HG03460 (cell line): ENCODE results near the gene KCND3.

ENCODE experiments used
- ATAC-seq: cut with Tn5 transposase; IDR thresholded peaks from one replicate; pipeline ENCODE4 v1.9.1; 2021; ENCODE audit not compliant: unreplicated experiment

KCND3 gene

DNA sequence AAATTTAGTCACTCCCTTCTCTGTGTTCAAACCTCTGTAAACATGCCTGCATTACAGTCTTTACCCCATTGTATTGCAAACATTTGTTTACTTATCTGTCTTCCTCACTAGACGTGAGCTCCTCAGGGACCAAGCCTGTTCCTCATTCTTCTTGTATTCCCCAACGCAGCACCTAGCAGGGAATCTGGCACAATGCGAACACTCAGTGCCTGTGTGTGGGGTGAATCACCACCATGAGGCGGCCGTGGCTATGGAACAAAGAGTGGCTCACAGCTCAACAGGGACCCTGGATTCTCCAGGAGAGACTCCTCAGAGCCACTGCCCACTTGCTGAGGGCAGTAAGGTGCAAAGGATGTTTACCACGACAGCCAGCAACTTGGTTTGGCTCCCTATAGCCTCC is 137.9 kb downstream of the KCND3 start:
- ATAC-seq, result no peak

DNA sequence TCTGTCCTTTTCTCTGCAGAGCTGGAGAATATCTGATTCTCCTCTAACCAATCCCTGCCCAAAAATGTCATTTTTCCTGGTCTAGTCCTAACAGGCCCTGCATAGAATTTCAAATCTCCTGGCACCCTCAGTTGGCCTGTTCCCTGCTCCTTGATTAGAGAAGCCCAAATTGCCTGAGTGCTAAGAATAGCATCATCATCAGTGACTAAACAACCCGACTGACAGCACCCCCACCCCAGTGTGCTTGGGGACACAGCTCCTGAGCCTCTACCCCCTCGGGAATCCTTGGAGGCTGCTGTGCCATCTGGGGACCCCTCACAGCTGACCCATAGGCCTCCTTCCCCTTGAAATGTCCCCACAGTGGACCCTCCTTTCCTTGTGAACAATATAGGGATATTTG is 139.4 kb downstream of the KCND3 start:
- no peak for ATAC-seq

DNA sequence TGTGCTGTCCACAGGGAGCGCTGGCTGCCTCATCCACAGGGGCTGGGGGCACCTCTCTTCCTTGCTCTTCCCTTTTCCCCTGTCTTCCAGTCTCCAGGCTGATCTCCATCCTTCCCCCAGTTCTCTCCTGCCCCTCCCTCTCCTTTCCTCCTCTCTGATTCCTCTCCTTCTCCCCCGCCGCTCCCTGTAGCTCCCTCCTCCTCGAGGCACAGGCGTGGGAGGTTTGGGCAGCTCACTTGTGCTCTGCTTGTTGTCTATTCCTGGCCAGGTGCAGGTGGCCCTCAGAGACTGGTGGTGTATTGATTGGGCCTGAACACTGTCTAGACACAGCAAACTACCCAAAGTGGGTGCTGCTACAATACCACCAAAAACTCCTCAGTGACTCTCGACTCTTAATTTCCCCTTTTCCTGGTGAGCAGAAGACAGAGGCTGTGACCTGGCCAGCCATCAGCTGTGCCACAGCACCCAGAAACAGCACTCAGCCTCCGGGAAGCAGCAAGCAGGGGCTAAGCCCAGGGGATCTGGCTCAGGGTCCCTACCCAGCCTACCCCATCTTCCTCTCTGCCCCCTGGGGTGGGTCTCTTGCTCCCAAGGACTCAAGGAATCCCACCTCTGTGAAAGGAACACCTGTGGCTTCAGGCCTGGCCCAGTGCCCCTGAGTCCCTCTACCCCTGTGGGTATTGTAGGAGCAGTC is 140.5 kb downstream of the KCND3 start:
- no peak for ATAC-seq

DNA sequence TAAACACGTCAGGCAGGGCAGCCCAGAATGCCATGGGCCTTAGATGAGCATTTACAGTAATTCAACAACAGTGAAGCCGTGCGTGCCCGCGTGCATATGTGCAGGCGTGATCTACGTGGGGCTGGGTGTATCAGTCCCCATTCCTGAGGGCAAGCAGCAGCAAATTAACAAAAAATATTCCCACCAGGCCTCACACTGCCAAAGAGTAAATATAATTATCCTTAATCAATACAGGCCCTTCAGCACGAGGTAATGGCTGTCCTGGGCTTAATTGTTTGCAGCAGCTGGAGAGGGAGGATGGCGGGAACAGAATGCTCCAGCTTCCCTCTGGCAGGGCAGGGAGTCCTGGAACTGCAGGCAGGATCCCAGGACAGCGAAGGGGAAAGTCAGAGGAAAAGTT is 142.0 kb downstream of the KCND3 start:
- no peak for ATAC-seq

DNA sequence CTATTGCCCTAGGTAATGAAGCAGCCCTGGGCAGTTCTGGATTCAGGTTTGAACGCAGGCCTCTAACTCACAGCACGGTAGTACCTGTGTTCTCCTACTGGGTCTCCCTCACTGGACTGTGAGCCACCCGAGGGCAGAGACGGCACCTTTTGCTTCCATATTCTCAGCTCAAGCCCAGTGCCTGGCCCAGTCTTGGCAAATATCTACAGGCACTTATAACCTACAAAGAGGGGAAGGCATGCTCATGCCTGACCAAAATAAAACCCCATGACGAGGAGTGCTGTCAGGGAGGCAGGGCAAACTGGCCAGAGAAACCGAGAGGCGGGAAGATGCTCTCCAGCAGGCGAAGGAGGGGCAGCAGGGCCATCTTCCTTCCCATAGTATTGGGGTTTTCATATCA is 142.6 kb downstream of the KCND3 start:
- no peak for ATAC-seq

DNA sequence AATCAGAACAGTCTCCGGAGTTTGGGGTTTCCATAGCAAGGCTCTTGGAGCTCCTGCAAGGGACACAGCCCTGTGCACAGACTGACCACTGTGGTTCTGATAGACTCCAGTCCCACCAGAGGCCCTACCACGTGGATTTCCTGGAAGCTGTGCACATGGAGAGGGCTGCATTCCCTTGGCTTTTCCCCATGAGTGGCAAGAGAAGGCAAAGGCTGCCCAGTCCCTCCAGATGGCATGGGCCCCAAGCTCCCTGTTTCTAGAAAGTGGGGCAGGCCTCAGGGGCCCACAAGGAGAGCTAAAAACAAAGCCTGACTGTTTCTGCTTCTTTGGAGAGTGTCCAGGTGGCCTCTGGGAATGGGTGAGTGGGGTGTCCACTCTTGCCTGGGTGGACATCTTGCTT is 146.3 kb downstream of the KCND3 start:
- ATAC-seq, result no peak

DNA sequence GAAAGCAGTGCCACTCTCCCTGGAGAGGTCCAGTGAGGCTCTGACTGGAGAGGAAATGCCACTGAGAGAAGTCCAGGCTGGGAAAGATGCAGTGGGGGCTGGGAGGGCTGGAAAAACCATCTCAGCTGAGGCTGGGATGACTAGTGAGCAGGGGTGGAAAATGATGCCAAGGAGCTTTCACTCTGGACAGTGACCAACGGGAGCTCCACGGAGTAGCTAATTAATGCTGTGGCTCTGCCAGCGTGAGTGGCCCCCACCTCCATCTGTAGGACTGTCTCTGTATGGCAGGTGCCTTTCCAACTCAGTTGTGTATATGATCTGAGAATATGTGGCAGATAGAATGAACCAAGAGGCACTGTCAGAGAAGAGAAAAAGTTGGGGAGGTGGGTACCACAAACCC is 147.1 kb downstream of the KCND3 start:
- ATAC-seq, result no peak

DNA sequence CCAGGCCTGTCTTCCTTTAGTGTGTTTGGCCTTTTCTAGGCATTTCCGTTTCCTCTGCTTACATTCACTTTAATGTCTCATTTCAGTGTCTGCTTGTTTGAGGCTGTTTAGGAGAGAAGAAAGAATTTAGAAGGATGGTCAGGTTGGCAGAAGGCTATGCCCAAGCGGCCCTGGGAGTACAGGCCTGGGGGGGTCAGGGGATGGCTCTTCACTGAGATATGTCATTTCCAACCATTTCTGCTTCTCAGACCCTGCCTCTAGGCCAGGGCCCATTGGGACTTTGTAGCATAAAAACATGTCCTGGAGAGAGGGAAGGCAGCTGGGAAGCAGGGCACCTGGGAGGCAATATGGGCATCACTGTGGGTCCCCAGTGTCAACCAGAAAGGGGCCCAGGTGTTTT is 147.7 kb downstream of the KCND3 start:
- no peak for ATAC-seq

DNA sequence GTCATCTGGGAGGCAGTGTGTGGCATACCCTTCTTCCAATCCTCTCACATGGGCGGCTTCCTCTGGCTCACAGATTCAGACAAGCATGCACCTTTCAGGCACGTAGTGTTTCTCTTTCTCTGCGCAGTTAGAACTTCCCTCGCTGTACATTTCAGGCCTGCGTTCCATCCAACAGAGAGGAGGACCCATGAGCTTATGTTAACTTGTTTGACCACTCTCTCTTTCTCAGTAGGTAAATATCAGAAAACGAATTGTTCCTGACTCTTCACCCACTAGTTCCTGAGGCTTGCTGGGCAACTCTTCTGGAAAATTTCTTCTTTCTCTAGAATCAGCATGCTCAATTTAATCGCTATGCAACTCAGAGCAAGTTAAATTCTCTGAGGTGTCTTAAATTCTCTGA is 148.3 kb downstream of the KCND3 start:
- no peak for ATAC-seq

DNA sequence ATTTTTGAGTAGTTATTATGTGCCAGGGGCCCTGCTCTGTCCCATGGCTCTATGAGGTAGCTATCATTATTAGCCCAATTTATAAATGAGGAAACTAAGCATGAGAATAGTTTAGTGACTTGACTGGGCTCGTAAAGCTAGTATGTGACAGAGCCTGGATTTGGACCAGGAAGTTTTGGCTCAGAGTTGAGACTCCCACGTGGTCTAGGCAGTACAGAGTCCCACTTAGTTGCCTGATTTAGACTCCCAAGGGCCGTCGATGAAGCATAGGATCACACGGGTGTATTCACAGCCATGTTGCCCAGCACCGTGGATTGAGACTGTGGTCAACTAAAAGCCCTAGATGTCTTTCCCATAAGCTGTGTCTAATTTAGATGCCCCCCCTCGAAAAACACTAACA is 152.1 kb downstream of the KCND3 start:
- ATAC-seq, result no peak

DNA sequence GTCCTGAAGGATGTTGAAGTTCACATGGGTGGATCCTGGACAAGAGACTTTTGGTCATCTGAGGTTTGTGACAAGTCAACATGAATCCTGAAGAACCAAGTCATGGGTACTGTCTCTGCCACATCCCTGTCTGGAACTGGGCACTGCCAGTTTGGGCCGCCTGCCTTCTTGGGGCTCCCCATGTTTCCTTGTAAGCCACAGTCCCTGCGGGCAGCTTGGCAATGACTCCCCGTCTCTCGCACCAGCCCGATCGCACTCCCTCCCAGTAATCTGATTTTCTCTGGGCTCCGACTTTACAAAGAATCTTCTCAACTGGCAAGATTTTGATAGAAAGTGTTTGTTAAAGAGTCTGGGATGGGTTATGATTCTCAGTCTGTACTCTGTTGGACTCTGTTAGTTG is 153.4 kb downstream of the KCND3 start:
- no peak for ATAC-seq

DNA sequence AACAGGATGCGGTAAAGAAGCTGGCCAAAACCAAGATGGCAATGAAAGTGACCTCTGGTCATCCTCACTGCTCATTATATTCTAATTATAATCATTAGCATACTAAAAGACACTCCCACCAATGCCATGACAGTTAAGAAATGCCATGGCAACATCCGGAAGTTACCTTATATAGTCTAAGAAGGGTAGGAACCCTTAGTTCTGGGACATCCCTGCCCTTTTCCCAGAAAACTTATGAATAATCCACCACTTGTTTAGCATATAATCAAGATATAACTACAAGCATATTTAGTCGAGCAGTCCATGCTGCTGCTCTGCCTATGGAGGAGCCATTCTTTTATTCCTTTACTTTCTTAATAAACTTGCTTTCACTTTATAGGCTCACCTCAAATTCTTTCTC is 154.0 kb downstream of the KCND3 start:
- no peak for ATAC-seq

DNA sequence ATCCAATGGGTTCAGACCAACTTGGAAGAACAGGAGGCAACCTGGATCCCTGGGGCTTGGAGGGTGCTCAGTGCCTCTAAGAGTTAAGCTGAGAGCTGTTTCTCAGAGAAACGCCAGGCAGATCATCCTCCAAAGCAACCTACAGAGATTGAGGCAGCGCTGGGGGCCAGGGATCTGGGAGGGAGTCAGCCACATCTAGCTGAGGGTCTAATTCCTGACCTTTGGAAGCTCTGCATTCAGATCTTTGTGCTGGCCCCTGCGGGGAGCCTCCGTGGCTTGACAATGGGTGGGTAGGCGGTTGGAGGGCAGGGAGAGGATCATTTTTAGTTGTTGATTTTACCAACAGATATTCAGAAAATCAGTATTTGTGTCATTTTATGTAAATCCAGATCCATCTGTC is 154.5 kb downstream of the KCND3 start:
- ATAC-seq, result no peak

DNA sequence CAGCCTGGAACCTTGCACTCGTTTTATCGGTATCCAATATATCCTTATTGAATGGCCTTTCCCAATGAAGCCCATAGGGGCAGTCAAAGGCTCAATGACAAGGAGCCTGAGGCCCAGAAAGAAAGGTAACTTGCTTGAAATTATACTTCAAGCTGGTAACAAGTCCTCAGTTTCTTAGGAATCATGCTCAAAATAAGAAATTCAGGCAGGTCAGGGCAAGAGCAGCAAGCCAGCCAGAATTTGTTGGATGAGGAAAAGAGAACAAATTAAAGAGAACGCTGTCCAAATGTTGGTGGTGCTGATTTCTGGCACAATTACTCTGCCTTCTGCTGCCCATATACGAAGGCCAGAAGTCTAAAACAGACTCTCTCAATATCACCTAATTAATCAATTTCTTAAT is 156.1 kb downstream of the KCND3 start:
- no peak for ATAC-seq

DNA sequence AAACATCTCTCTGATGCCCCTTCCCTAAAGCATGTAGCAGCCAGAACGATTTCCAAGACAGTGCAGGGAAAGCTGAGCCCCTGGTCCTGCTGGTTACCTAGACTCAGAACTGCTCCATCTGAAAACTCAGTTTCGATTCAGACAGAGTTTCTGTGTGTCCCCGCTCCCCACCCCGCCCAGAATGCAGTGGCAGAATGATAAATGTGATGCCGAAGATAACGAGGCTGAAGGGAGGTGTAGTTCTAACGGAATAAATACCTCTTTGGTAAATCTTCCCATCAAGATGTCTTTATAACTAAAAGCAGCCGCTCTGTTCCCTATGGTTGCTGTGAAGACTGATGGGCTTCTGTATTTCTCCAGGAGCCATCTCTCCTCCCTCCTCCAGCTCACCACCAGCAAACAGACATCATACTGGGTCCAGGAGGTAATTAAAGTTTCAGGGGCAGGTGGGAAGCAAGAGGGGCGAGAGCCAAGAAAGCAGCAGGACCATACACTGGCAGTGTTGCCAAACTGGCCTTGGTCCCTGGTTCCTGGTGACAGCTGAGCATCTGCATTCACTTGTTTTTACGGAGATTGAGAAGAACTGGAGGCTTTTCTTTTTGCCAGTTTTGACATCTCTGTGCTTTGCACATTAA is 156.8 kb downstream of the KCND3 start:
- no peak for ATAC-seq

DNA sequence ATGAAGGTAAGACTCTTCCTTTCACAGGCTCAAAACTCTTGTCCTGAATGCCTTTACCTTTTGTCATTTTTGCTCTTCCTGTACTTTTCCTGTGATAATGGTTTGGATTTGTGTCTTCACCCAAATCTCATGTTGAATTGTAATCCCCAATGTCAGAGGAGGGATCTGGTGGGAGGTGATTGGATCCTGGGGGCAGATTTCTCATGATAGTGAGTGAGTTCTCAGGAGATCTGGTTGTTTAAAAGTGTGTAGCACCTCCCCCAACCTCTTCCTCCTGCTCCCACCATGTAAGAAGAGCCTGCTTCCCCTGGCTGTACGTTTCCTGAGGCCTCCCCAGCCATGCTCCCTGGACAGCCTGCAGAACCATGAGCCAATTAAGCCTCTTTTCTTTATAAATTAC is 158.3 kb downstream of the KCND3 start:
- no peak for ATAC-seq

DNA sequence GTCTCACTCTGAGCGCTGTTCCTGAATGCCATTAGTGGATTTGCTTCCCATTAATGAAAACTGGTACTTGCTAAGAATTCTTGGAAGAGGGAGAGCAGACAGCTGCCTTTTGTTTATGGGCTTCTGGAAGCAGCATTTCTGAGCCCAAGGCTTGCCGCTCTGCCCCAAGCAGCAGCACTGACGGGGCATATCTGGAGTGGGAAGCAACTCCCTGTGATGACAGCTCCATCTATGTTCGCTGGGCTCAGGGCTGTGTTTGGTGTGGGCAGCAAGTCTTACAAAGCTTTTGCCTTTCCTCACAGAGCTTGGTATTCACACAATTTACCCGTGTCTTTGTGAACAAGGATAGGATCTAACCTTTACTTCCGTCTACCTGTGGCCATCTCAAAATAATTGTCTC is 161.5 kb downstream of the KCND3 start:
- no peak for ATAC-seq

DNA sequence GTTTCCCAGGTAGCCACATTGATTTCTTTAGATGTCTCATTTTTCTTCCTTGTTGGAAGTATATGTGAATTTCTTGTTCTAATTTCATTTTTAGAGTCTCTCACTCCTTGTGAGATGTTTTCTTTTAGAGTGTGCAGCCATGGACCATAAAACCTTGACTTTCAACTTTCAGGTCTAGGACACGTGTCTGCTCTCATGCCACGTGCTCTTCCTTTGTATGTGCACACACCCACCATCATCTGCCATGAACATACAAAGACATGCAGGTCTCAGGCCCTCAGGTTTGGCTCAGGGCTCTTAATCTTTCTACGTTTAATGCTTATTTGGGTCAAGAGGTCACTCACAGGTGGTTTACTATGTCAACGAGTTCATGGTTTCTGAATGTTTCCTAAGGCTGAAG is 163.2 kb downstream of the KCND3 start:
- ATAC-seq, result no peak

DNA sequence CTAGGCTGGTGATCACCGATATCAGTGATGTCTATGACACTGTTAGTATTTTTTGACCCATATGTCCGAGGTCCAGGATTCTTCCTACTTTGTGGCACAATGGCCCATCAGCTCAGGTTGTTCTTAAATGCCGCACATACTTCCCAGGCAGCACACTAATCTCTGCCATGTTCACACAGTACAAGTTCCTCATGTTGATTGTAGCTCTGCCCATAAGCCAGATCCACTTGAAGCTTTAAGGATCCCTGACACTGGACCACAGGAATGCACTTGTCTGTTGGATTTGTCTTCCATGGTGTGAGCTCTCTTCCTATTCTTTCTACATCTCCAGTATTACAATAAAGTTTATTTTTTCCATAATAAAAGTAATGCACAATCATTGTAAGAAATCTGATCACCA is 164.3 kb downstream of the KCND3 start:
- no peak for ATAC-seq

DNA sequence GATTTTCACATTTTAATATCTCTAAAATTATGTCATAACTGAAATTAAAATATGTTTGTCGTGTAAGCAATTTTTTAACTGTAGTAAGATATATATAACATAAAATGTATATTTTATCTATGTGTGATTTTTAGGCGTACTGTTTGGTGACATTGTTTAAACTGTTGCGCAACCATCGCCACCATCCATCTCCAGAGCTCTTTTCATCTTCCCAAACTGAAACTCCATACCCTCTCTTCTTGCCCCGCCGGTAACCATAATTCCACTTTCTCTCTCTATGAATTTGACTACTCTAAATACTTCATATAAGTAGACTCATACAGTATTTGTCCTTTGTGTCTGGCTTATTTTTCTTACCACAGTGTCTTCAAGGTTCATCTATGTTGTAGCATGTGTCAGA is 167.3 kb downstream of the KCND3 start:
- ATAC-seq, result no peak

DNA sequence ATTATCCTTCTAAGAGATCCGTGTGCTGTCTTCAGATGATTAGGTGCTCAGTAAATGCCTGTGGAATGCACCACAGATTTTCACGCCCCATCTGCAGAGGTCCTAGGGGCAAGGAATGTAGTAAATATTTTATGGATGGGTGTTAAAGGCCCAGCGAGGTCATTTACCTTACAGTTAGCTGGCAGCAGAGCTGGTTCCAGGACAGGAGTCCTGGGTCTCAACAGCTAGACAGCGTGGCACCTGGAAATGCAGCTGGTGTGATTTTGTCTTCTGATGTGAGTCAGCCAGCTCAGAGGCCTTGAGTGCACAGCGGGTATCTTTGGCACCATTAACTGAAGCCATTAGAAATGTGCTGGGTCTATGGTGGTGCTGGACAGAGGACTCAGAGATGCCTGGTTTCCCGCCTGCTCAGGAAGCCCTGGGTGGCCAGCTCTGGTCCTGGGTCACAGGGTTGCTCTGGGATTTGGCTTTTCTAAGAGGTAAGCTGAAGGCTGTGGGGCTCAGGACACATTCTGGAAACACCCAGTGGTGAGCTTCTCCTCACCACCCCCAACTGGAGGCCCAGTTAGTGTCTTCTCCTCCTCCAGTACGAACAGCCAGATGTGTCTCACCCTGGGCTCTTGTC is 168.2 kb downstream of the KCND3 start:
- no peak for ATAC-seq

DNA sequence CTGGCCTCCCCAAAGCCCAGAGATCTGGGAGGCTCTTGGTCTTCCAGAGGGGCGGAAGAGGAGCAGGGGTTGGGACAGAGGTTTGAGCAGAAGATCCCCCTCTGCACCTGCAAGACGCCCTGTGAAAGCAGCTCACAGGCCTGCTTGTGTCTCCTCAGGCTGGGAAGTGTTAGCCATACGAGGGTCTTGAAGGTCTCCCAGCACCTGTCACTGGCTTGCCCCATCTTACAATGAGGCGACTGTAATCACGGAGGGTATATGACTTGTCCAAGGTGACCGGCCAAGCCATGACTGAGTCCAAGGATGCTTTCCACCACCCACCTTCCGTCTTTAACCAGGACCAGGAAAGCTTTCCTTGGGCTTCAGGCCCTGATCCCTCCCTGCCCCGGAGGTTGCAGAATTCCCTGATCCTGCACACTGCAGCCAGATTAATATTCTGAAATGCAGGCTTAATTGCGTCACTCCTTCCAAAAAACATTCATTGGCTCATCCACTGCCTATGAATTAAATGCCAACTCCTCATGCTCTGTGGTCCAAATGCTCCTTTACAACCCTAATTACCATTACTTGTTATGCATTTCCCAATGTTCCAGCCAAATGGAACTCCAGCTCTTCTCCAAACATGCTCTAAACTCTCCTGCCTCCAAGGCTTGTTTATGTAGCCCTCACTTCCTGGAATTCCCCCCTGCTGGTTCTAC is 169.8 kb downstream of the KCND3 start:
- no peak for ATAC-seq
